Upper lobe of right lung (tissue), 1 donor: ENCODE measurements around the gene NDUFA13. TPM values are rescaled to one million over a fixed set of nuclear protein-coding genes. Genes with fewer than 3 reads are reported as not detected.
A peak's percentile ranks its signal among the peaks of the same experiment; 100 is the strongest.
"Not testable (repeated sequence)": the region's sequence is repeated elsewhere in the genome, so short reads cannot be mapped to it uniquely, and the experiment has no call there.

ENCODE experiments used
- ATAC-seq: fragments of 200-7000 bp; cut with Tn5 transposase; one replicate; pipeline ENCODE4 v1.9.1; 2020; ENCODE audit warnings: mild to moderate bottlenecking, moderate library complexity
- DNase-seq: peaks from one replicate; pipeline ENCODE4 v3.0.0-alpha.2; 2020
- H3K27ac ChIP-seq: fragments of 200-600 bp; one replicate; pipeline ENCODE4 v1.8.0; 2022
- H3K27me3 ChIP-seq: fragments of 200-600 bp; one replicate; pipeline ENCODE4 v1.8.0; 2022; ENCODE audit warnings: mild to moderate bottlenecking
- H3K36me3 ChIP-seq: fragments of 200-600 bp; one replicate; pipeline ENCODE4 v1.8.0; 2022
- H3K4me1 ChIP-seq: fragments of 200-600 bp; one replicate; pipeline ENCODE4 v1.8.0; 2022
- H3K4me3 ChIP-seq: fragments of 200-600 bp; one replicate; pipeline ENCODE4 v1.8.0; 2022; ENCODE audit warnings: mild to moderate bottlenecking
- H3K9me3 ChIP-seq: fragments of 200-600 bp; one replicate; pipeline ENCODE4 v1.8.0; 2022
- intact Hi-C: fragments of 100-400 bp; cut with DNase I; formaldehyde crosslinking; loops from one replicate; pipeline ENCODE4 v1.11.0; 2022
- long read RNA-seq: library from polyadenylated mRNA; unstranded; transcript quantifications from one replicate; pipeline ENCODE4 v2.0.0, GENCODE V29; 2021
- total RNA-seq: library from RNA; stranded (reverse); fragmentation: NEBNext Ultra II Directional; extraction: Animal tissue kit (Norgen Biotek cat#: 25700); gene quantifications from one replicate; pipeline ENCODE4 v1.2.1, GENCODE V29; 2021
- TF ChIP-seq, protein P1 (sequence below): fragments of 200-600 bp; IDR thresholded peaks from one replicate; pipeline ENCODE4 v1.8.0; 2022; ENCODE audit warnings: antibody characterized with exemption
- donor health status: DM: no; HTN: yes; CAD: no; lungs with severe emphysema.

NDUFA13 gene
- total RNA-seq = 207 TPM
- long read RNA-seq, transcript NDUFA13-204 (5 exons, 991 nt) = major isoform, 63 of 63 reads
- long read RNA-seq, partial matches to known transcripts = 0 of 63 reads
- long read RNA-seq, other reads (novel, unspliced or antisense) = 0 of 63 reads

DNA sequence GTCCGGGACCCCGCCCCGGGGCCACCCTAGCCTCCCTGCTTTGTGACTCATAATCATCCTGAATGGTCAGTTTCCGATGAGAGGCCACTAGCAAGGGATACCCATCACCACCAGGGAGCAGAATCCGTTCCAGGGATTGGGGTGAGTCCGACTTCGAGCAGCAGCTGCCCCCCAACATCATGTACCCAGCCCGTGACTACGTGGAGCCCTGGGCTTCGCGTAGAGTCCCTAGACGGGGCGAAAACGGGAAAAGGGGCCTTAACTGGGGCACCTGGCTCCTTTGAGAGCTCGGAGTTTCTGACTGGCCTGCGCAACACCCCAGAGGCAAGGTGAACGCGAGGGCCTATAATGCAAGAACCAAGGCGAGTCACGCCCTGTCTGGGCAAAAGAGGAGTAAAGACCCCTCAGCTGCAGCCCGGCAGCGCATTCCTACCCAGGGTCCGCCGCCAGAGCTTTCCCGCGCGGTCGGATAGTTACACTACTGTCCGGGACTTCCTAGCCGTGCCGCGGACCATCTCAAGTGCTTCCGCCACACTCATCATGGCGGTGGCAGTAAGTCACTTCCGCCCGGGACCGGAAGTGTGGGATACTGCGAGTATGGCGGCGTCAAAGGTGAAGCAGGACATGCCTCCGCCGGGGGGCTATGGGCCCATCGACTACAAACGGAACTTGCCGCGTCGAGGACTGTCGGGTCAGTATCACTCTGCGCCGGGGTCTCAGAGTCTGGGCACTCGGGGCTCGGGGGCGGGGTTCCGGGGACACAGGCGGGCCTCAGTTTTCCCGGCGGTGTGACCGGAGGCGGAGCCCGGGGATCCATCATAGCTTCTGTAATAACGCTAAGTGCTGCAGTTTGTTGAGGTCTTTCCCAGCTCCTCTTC is at the start of gene NDUFA13:
NDUFA13 (plus strand) TSS at position 584 of the 878 bp plus-strand sequence; CDS start at position 598, 14 bp downstream.
- Histone ChIP-seq H3K4me3 (peak within 1 kb of the TSS; percentile 80), H3K9me3 (no peaks in the 10 kb centered on the region), H3K4me1 (peaks cover 11% of the 10 kb centered on the region), H3K27me3 (no peaks in the 10 kb centered on the region), H3K27ac (peak within 1 kb of the TSS; percentile 92), H3K36me3 (peaks cover 9% of the 10 kb centered on the region)
- intact Hi-C loops = no loop called here
- ATAC-seq = peak; percentile 96
- peak; percentile 94 for DNase-seq
- TF ChIP-seq, protein P1, sequence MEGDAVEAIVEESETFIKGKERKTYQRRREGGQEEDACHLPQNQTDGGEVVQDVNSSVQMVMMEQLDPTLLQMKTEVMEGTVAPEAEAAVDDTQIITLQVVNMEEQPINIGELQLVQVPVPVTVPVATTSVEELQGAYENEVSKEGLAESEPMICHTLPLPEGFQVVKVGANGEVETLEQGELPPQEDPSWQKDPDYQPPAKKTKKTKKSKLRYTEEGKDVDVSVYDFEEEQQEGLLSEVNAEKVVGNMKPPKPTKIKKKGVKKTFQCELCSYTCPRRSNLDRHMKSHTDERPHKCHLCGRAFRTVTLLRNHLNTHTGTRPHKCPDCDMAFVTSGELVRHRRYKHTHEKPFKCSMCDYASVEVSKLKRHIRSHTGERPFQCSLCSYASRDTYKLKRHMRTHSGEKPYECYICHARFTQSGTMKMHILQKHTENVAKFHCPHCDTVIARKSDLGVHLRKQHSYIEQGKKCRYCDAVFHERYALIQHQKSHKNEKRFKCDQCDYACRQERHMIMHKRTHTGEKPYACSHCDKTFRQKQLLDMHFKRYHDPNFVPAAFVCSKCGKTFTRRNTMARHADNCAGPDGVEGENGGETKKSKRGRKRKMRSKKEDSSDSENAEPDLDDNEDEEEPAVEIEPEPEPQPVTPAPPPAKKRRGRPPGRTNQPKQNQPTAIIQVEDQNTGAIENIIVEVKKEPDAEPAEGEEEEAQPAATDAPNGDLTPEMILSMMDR = no peak

DNA sequence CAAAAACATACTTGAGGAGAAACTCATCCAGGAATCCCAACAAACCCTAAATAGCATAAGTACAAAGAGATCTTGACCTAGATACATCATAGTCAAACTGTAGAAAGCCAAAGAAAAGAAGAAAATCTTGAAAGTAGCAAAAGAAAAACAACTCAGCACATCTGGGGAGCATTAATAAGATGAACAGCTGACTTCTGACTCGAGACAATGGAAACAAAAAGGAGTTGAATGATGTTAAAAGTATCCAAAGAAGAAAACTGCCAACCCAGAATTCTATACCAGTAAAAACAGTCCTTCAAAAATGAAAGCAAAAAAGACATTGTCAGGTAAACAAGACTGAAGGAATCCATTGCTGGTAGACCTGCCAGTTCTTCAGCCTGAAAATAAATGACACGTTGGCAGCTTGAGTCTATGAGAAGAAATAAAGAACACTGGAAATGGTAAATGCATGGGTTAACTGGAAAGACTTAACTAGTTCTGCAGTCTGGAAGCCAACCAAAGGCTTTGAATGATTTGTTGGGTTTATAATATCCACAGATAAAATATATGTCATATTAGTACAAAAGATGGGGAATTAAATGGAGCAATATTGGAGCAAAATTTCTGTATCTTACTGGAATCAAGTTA is 47.5 kb upstream of the NDUFA13 start:
- TF ChIP-seq, protein P1 = no peak

DNA sequence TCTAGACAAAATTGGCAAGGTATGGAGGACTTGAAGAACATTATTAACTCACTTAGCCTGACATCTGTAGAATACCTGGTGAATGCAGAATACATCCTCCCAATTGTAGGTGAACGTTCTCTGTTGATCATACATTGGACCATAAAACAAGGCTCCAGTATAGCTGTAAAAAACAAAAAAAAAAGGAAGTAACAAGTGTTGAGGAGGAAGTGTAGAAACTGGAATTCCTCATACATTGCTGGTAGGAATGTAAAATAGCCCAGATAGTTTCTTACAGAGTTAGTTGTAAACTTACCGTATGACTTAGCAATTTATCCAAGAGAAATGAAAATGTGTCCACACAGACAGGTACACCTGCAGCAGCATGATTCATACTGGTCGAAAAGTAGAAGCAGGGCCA is 45.4 kb upstream of the NDUFA13 start:
- intact Hi-C loops = no loop called here
- H3K4me3 ChIP-seq = no peak overlapping the region
- no peak overlapping the region for H3K27ac ChIP-seq
- no peaks in the 10 kb centered on the region for H3K27me3 ChIP-seq
- H3K4me1 ChIP-seq = peaks cover 15% of the 10 kb centered on the region
- peak; percentile 13 for ATAC-seq
- no peak for DNase-seq
- H3K36me3 ChIP-seq = peaks cover 26% of the 10 kb centered on the region
- TF ChIP-seq, protein P1 = no peak
- peaks cover 10% of the 10 kb centered on the region for H3K9me3 ChIP-seq

More for the DNA sequence above, 47.5 kb upstream of the NDUFA13 start:
- no peak for ATAC-seq
- Histone ChIP-seq H3K27ac (no peak overlapping the region), H3K36me3 (peaks cover 33% of the 10 kb centered on the region), H3K4me1 (peaks cover 16% of the 10 kb centered on the region), H3K27me3 (no peaks in the 10 kb centered on the region), H3K4me3 (no peak overlapping the region), H3K9me3 (peaks cover 10% of the 10 kb centered on the region)
- DNase-seq = no peak
- intact Hi-C loops = no loop called here

DNA sequence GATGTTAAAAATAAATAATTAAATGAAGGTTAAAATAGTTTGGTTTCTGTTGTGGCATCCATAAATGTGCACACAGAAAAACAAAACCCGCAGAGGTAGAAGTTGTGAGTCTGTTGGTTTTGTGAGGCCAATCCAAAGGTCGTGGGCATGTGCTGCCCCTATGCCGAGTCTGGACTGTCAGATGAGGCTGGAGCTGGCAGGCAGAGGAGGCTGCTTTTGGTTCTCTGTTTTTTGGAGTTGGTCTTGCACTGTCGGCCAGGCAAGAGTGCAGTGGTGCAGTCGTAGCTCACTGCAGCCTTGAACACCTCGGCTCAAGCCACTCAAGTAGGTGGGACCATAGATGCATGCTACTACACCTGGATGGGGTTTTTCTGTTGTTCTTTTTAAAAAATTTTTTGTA is 44.3 kb upstream of the NDUFA13 start:
- H3K27me3 ChIP-seq = no peaks in the 10 kb centered on the region
- H3K36me3 ChIP-seq = peaks cover 15% of the 10 kb centered on the region
- peaks cover 21% of the 10 kb centered on the region for H3K4me1 ChIP-seq
- H3K9me3 ChIP-seq = peaks cover 10% of the 10 kb centered on the region
- no peak overlapping the region for H3K4me3 ChIP-seq
- DNase-seq (no peak), ATAC-seq (no peak)
- intact Hi-C loops = no loop called here
- H3K27ac ChIP-seq = peak overlapping the region; percentile 30
- TF ChIP-seq, protein P1 = no peak

DNA sequence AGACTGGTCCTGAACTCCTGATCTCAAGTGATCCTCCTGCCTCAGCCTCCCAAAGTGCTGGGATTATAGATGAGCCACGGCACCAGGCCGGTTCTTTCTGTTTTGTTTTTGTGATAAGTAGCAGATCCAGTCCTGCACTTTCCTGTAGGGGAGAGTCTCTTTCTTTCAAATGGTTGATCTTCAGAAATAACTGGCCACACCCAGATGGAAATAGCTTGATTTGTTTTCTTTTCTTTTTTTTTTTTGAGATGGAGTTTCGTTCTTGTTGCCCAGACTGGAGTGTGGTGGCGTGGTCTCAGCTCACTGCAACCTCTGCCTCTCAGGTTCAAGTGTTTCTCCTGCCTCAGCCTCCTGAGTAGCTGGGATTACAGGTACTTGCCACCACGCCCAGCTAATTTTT is 43.9 kb upstream of the NDUFA13 start:
- intact Hi-C loops, ATAC-seq, H3K4me3 ChIP-seq, H3K27me3 ChIP-seq, DNase-seq: not testable (repeated sequence)
- Histone ChIP-seq H3K36me3 (peaks cover 11% of the 10 kb centered on the region), H3K4me1 (peaks cover 21% of the 10 kb centered on the region), H3K27ac (peak overlapping the region; percentile 30), H3K9me3 (peaks cover 10% of the 10 kb centered on the region)
